ENCODE data around the gene COL4A3.
A peak's percentile ranks its signal among the peaks of the same experiment; 100 is the strongest.
"Not testable (repeated sequence)": the region's sequence is repeated elsewhere in the genome, so short reads cannot be mapped to it uniquely, and the experiment has no call there.

COL4A3 gene

DNA sequence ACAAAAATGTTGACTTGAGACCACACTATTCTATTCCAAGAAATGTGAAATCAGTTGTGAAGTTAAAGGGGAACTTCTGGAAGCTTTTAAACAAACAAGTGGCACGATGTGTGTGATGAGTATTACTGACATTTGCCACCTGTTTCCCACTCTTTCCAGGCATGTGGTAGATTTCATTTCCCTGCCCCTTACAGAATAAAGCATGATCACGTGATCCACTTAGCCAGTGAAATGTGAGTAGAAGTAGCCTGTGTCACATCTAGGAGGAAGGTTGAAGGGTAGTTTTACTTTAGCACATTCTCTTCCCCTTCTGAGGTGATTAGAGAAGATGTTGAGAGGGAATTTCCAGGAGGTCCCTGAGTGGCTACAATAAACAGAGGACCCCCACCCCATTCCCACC lies 4.3 kb upstream of the COL4A3 start:
- no peak for DNase-seq

GRCh38 chr2:227161947-227162346 lies 2.5 kb upstream of the COL4A3 start:
- no peak for DNase-seq

DNA sequence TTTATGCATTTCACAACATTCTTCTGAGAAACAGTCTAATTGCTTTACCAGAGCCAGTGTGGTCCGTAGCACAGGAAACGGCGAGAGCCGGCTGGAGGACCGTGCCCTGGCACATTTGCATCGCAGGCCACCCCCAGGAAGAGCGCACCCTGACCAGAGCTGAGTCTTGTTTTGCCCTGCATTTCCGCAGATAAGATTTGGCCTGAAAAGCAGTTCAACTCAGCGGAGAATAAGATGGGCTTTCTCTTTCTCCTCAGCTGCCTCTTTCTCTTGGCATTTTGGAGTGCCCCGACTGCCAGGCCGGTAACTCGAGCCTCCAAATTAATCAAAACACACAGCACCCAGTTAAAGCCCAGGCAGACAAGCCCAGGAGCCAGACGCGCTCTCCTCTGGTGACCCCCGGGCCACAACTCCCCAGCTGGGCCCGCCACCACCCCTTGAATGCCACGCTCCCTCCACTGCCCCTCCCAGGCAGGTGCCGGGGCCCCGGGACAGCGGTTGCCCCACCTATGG lies 883 bp upstream of the COL4A3 start:
- DNase-seq = peak; percentile 37

- DNase-seq = peak; percentile 63
Measured at GRCh38 chr2:227164763-227165291, 403 bp downstream of the COL4A3 start.

- DNase-seq = not testable (repeated sequence)
Measured at GRCh38 chr2:227171779-227172178, 7.4 kb downstream of the COL4A3 start.

DNA sequence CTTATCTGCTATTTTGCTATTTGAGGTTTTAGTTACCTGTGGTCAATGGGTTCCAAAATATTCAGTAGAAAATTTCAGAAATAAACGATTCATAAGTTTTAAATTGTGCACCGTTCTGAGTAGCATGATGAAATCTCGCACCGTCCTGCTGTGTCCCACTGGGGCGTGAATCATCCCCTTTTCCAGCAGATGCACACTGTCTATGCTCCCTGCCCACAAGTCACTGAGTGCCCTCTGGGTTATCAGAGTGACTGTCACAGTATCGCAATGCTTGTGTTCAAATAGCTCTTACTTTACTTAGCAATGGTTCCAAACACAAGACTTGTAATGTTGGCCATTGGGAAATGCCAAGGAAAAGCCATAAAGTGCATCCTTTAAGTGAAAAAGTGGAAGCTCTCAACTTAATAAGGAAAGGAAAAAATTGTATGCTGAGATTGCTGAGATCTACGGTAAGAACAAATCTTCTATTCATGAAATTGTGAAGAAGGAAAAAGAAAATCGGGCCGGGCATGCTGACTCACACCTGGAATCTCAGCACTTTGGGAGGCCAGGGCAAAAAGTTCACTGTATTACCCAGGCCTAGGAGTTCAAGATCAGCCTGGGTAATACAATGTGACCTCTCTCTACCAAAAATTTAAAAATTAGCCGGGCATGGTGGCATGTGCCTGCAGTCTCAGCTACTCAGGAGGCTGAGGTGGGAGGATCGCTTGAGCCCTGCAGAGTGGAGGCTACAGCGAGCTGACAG lies 13.3 kb downstream of the COL4A3 start:
- DNase-seq = no peak

- DNase-seq = no peak
Measured at GRCh38 chr2:227179988-227180685, 15.7 kb downstream of the COL4A3 start.

- DNase-seq = no peak
Measured at GRCh38 chr2:227180770-227181169, 16.3 kb downstream of the COL4A3 start.

GRCh38 chr2:227182765-227183164 lies 18.3 kb downstream of the COL4A3 start:
- no peak for DNase-seq

- DNase-seq = no peak
Measured at GRCh38 chr2:227183657-227184367, 19.4 kb downstream of the COL4A3 start.

GRCh38 chr2:227185615-227186232 lies 21.3 kb downstream of the COL4A3 start:
- DNase-seq = no peak

DNA sequence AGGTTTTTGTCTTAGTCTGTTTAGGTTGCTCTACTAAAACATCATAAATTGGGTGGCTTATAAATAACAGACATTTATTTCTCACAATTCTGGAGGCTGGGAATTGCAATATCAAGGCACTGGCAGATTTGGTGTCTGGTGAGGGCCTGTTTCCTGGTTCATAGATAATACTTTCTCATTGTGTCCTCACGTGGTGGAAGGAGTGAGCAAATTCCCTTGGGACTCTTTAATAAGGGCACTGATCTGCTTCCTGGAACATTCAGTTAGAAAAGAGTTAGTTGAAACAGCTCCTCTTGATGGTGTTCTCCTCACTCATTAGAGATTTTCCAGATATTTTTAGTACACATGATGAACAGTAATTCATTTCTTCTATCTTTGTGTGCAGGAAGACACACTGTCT lies 22.3 kb downstream of the COL4A3 start:
- DNase-seq = no peak

DNA sequence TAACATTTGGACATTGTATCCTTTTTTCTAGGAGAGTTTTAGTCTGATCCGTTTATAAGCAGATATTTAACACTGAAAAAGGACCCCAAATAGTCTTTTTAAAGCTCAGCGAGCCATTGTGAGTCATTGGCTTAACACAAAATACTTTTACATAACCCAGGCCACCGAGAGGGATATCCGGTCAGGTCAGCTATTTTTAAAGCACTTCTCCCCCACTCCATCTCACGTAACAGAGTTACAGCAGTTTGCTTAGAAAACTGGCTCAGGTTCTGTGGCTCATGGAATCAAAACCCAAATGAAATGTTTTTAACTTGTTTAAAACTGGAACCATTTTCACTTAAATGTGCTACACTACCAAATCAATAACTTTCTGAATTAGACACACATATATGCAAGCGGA lies 23.9 kb downstream of the COL4A3 start:
- no peak for DNase-seq

GRCh38 chr2:227191367-227191766 lies 26.9 kb downstream of the COL4A3 start:
- DNase-seq = no peak

DNA sequence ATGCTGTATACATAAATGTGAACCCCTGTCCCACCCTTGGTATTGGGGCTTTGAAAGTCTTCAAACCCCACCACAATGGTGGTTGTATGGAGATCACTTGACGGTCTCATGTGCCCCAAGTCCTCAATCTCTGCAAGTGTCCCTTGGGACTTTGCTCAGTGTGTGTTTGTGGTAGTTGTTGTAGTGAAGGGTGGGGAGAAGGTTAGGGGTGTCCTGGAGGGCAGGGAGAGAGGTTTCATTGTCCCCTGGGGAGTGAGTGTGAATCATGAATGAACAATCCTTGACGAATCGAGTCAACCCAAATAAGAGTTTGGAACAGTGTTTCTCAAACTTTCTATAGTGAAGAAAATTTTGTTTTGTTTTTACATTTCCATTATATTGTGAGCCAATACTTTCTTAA lies 28.1 kb downstream of the COL4A3 start:
- DNase-seq = no peak

DNA sequence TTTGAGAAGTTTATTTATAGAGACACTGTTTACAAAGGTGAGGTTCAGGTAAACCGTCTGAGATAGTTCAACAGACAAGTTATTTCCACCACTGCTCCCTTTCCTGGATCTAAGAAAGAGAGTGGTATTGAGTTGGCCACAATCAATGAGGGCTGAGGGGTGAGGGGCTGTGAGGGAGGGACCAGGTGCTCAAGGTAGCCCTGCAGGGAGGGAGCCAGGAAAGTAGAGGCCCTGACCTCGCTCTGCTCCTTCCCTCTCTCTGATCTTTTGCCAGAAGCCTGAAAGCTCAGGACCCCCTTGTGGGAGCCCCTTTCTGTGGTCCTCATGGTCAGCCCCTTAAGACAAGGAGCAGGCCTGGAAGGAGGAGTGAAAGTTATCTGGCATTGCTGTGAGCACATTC lies 29.8 kb downstream of the COL4A3 start:
- DNase-seq = no peak

- DNase-seq = no peak
Measured at GRCh38 chr2:227198866-227199265, 34.4 kb downstream of the COL4A3 start.

DNA sequence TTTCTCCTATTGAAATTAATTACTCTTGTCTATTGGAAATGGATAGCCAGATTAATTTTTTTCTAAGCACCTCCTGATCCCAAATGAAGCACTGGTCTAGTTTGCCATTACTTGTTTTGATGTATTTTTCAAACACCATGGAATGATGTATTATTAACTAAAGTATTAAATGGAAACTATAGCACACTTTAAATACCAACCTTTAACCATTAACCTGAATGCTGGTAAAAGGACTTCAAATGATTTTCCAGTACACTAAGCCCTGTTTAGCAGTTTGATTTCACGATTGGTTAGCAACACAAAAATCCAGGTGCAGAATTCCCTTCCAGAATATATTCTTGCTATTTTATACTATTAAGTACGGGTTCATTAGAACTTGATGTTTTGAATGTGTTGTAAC lies 37.3 kb downstream of the COL4A3 start:
- no peak for DNase-seq

DNA sequence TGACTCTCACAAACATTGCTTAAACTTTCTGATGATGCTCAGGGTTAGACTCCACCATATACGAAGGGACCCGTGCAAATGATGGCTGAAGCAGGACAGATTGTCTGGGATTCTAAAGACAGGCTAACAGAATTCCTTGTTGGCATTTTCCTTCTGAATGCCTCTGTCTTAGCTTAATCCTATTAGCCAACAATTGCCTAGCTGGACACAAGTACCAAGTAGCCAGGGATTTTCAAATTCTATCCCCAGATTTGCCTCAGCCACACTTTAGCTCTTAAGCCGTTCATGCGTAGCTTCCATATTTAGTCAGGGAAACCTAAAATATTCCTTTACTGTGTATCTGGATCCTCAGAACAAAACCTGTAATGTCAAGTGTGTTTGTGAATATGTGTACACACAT lies 40.0 kb downstream of the COL4A3 start:
- no peak for DNase-seq

DNA sequence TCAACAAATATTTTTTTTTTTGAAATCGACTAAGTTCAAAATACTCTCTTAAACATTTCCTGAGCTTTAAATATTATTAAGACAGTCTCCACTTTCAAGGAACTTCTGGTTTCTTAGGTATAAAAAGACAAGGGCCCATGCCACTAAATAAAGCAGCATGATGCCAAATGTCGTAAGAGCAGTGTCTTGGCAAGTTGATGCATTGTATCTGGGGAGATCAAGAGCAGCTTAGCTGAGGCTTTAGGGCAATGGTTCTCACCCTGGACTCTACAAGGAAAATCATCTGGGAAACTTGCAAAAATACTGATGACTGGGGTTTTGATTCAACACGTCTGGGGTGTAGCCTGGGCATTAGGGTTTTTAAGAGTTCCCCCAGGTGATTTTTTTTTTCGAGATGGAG lies 41.3 kb downstream of the COL4A3 start:
- no peak for DNase-seq

- DNase-seq = no peak
Measured at GRCh38 chr2:227206406-227206805, 42.0 kb downstream of the COL4A3 start.

- no peak for DNase-seq
Measured at GRCh38 chr2:227207573-227207972, 43.1 kb downstream of the COL4A3 start.

DNA sequence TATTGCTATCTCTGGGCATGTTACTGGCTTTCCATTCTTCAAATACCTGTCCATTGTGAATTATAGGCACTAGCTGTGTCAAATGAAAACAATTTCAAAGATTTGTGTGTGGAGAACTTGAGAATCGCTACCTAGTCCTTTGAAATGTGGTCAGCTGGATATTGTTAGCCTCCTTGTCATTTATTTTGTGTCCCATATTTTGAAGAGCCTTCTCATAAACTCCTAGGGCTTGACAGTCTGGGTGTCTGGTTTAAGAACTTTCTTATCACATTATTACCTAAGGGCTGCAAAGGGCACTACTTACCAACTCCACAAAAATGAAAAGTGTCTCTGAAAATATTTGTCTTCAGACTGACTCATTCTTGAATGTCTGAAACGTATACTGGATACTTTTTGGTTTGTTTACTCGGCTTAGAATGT lies 50.2 kb downstream of the COL4A3 start:
- DNase-seq = no peak
